ENCODE data around the gene ATG7. TPM values are rescaled to one million over a fixed set of nuclear protein-coding genes. Genes with fewer than 3 reads are reported as not detected.
"Not testable (repeated sequence)": the region's sequence is repeated elsewhere in the genome, so short reads cannot be mapped to it uniquely, and the experiment has no call there.

ATG7 gene
- total RNA-seq, 4 donors from 2014 or later = 45.8 to 85.3 (median 67.3) TPM

DNA sequence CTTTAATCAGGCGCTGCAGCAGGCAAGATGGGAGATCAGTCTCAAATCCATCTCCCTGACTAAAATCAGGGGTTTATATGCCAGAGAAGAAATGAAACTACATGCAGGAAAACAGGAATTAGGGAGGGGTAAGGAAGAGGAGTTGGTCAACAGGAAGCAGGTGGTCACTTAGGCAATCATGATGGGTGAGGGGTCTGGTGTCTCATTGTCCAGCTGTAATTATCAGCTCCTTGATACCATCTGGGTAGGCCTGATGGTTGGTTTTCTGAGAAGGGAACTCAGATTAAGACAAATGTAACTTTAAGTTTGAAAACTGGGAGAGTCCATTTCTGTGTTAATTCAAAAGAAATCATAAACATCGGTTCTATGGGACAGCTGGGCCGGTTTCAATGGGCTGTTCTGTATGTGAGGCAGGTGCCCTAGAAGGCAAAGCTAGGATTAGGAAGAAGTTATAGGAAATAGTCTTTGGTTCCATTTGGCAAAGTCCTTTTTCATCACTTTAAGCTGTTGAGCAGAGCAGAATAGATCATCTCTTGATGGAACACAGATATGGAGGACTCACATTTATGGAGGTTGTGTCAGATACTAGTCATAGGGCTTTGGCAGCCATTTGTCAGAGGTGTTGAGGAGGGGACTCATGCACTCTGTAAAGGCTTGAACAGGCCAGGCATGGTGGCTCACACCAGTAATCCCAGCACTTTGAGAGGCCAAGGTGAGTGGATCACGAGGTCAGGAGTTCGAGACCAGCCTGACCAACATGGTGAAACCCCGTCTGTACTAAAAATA lies 222.1 kb downstream of the ATG7 start:
- peaks cover 34 to 38% of the 10 kb centered on the region in 2 donors for H3K4me1 ChIP-seq
- no peak for DNase-seq
- H3K4me3 ChIP-seq (replicated peaks in 1 of 3) = no peak overlapping the region
- TF ChIP-seq CTCF (IDR thresholded peaks at IDR 0.05) = no peak
- TF ChIP-seq POLR2A (IDR thresholded peaks at IDR 0.05) = no peak
- no peaks in the 10 kb centered on the region for H3K27me3 ChIP-seq
- no peaks in the 10 kb centered on the region for H3K36me3 ChIP-seq
- intact Hi-C loops (cut with DNase I) = no loop called here
- peak overlapping the region in 1 of 3 donors; percentile 76 for H3K27ac ChIP-seq
- no peaks in the 10 kb centered on the region for H3K9me3 ChIP-seq
- 96 to 97% methylated on average over 6 of the region's 6 CpGs for WGBS, 2 donors

- Histone ChIP-seq H3K27me3 (no peaks in the 10 kb centered on the region), H3K4me1 (peaks cover 35 to 39% of the 10 kb centered on the region in 2 donors), H3K36me3 (no peaks in the 10 kb centered on the region), H3K4me3 (replicated peaks in 1 of 3) (no peak overlapping the region), H3K27ac (peak overlapping the region; percentile 76 to 84 (median 81)), H3K9me3 (no peaks in the 10 kb centered on the region)
- TF ChIP-seq POLR2A (IDR thresholded peaks at IDR 0.05) (peak in 1 of 2 donors; percentile 57), CTCF (IDR thresholded peaks at IDR 0.05) (peak in 1 of 6 experiments; percentile 8)
- intact Hi-C loops (cut with DNase I) = no loop called here
- 30 to 35% methylated on average over 11 of the region's 11 CpGs for WGBS, 2 donors
- peak; percentile 80 to 83 for DNase-seq
These were observed 223.9 kb downstream of the ATG7 start for GRCh38 chr3:11495948-11496557.

DNA sequence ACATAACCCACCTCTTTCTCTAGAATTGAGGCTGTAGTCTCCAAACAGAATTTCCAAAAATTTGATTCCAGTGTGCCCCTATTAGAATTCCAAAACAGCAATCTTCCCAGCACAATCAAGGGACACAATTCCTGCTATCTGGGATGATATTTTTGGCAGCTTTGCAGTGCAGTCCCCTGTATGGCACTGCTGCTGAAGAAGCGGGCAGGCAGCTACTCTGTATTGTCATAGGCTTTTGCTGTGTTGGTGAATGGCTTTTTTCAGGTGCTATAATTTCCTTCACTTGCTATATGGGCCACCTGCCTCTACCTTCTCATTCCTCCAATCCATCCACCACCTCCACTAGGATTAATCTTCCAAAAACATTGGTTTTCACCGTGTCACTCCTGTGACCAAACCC lies 226.0 kb downstream of the ATG7 start:
- TF ChIP-seq CTCF (IDR thresholded peaks at IDR 0.05) (no peak), POLR2A (IDR thresholded peaks at IDR 0.05) (no peak)
- WGBS, 2 donors = 85 to 88% methylated on average over 2 of the region's 2 CpGs
- H3K36me3 ChIP-seq = no peaks in the 10 kb centered on the region
- no peak for DNase-seq
- peaks cover 35 to 39% of the 10 kb centered on the region in 2 donors for H3K4me1 ChIP-seq
- no peaks in the 10 kb centered on the region for H3K9me3 ChIP-seq
- no peaks in the 10 kb centered on the region for H3K27me3 ChIP-seq
- no peak overlapping the region for H3K4me3 ChIP-seq (replicated peaks in 1 of 3)
- peak overlapping the region; percentile 76 to 84 (median 76) for H3K27ac ChIP-seq
- intact Hi-C loops (cut with DNase I) = no loop called here

DNA sequence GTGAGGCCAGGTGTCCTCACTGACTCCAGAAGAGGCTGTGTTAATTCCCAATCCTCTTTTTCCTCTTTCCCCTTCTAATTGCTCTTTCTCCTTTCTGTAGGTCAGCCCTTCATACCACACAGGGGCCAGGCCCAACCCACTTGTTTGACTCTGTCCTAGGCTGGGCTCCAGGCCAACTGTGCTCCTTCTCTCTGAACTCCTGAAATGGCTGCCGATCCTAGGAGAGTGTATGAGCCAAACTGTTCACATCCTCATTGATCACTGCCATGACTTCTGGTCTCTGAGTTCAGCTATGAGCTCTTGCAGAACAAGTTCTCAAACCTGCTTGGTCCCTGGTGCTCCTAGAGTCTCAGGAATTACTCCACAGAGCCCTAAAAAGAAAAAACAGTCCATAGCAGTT lies 226.4 kb downstream of the ATG7 start:
- Histone ChIP-seq H3K27ac (peak overlapping the region; percentile 76 to 84 (median 76)), H3K27me3 (no peaks in the 10 kb centered on the region), H3K36me3 (no peaks in the 10 kb centered on the region), H3K4me3 (replicated peaks in 1 of 3) (no peak overlapping the region), H3K9me3 (no peaks in the 10 kb centered on the region), H3K4me1 (peaks cover 35 to 39% of the 10 kb centered on the region in 2 donors)
- peak; percentile 88 to 89 for DNase-seq
- intact Hi-C loops (cut with DNase I) = no loop called here
- WGBS, 2 donors = 7 to 14% methylated on average over 1 of the region's 1 CpG
- TF ChIP-seq POLR2A (IDR thresholded peaks at IDR 0.05) (no peak), CTCF (IDR thresholded peaks at IDR 0.05) (no peak)

- H3K27me3 ChIP-seq = no peaks in the 10 kb centered on the region
- 80 to 86% methylated on average over 6 of the region's 6 CpGs for WGBS, 2 donors
- DNase-seq = no peak
- peaks cover 35 to 39% of the 10 kb centered on the region in 2 donors for H3K4me1 ChIP-seq
- intact Hi-C loops (cut with DNase I) = no loop called here
- no peaks in the 10 kb centered on the region for H3K9me3 ChIP-seq
- H3K36me3 ChIP-seq = no peaks in the 10 kb centered on the region
- TF ChIP-seq POLR2A (IDR thresholded peaks at IDR 0.05) (no peak), CTCF (IDR thresholded peaks at IDR 0.05) (no peak)
- peak overlapping the region; percentile 76 to 84 (median 76) for H3K27ac ChIP-seq
- no peak overlapping the region for H3K4me3 ChIP-seq (replicated peaks in 1 of 3)
These were observed 226.9 kb downstream of the ATG7 start for GRCh38 chr3:11499144-11499543.

DNA sequence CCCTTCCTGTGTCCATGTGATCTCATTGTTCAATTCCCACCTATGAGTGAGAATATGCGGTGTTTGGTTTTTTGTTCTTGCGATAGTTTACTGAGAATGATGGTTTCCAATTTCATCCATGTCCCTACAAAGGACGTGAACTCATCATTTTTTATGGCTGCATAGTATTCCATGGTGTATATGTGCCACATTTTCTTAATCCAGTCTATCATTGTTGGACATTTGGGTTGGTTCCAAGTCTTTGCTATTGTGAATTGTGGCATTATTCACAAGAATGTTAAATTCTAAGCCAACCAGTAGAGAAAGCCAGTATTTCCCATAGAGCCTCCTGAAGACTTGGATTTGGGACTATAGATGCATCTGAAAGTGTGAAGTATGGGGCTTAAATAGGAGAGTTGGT lies 230.2 kb downstream of the ATG7 start:
- 80% methylated on average over 2 of the region's 3 CpGs; no CpG with 5 or more reads in 1 of the 2 donors for WGBS, 2 donors
- H3K4me3 ChIP-seq (replicated peaks in 1 of 3); H3K27ac ChIP-seq; DNase-seq; H3K27me3 ChIP-seq; H3K36me3 ChIP-seq; H3K9me3 ChIP-seq; intact Hi-C loops (cut with DNase I): not testable (repeated sequence)
- peaks cover 34 to 39% of the 10 kb centered on the region in 2 donors for H3K4me1 ChIP-seq

Measured in thyroid gland (tissue), 4 donors.